Fibroblast of lung (primary cell): ENCODE results near the gene IGSF6.
"Not testable (repeated sequence)": the region's sequence is repeated elsewhere in the genome, so short reads cannot be mapped to it uniquely, and the experiment has no call there.

ENCODE experiments used
- EZH2 ChIP-seq: IDR thresholded peaks from 2 replicates; pipeline ENCODE4 v1.5.1; 2012; ENCODE audit warnings: low read length, control low read depth, mild to moderate bottlenecking; ENCODE audit errors: missing control alignments
- TF ChIP-seq, protein P1 (sequence below), 2 donors: IDR thresholded peaks in 1 of 2; conservative IDR thresholded peaks in 1 of 2; 1 replicate in 1 of 2; 2 replicates in 1 of 2; pipeline ENCODE4 v1.5.1; 2011 to 2012; ENCODE audit warnings: low read length in 2 of 2, control low read depth in 1 of 2, inconsistent platforms in 1 of 2, low read depth in 1 of 2, mild to moderate bottlenecking in 1 of 2

DNA sequence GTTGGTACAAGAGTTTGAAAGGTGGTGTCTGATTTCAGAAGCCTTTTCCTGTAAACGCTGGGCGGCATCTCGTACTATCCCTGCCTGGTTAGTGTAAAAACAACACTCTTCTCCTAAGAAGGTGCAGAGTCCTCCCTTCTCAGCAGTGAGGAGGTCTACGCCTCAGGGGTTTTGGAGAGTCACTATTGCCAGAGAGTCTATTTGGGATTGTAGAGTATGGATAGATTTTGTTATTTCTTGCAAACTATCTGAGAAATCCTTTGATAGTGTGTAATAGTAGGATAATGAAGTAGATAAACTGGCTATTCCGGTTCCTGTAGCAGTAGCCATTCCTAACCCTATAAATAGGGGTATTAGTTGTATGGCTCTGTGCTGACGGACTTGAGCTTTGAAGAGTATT, 21.5 kb downstream of the IGSF6 start:
- TF ChIP-seq, protein P1, sequence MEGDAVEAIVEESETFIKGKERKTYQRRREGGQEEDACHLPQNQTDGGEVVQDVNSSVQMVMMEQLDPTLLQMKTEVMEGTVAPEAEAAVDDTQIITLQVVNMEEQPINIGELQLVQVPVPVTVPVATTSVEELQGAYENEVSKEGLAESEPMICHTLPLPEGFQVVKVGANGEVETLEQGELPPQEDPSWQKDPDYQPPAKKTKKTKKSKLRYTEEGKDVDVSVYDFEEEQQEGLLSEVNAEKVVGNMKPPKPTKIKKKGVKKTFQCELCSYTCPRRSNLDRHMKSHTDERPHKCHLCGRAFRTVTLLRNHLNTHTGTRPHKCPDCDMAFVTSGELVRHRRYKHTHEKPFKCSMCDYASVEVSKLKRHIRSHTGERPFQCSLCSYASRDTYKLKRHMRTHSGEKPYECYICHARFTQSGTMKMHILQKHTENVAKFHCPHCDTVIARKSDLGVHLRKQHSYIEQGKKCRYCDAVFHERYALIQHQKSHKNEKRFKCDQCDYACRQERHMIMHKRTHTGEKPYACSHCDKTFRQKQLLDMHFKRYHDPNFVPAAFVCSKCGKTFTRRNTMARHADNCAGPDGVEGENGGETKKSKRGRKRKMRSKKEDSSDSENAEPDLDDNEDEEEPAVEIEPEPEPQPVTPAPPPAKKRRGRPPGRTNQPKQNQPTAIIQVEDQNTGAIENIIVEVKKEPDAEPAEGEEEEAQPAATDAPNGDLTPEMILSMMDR (conservative IDR thresholded peaks at IDR 0.05 in 1 of 2, IDR thresholded peaks at IDR 0.05 in 1 of 2; ENCODE audit: low read depth in 1 of 2, low read length in 2 of 2): not testable (repeated sequence)
- TF ChIP-seq EZH2: not testable (repeated sequence)
